ENCODE measurements around the gene COBL.

The COBL gene

DNA sequence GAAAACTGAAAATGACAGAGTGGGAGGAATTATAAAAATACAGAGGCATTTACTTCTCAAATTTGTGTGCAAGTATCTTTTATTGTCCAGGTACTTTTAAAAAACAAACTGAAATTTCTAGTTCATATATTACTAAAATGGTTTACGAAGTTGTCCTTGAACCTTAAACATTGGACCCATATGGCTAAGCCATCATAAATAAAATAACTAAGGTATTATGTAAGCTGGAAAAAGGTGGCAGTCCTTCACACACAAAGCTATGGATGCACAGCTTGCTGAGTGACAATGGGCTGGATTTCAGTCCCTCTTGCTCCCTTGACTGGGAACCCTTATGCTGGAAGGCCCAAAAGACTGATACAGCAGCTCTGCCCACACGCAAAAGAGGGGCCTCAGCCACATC lies 66.1 kb downstream of the COBL start:
- no peak for DNase-seq

DNA sequence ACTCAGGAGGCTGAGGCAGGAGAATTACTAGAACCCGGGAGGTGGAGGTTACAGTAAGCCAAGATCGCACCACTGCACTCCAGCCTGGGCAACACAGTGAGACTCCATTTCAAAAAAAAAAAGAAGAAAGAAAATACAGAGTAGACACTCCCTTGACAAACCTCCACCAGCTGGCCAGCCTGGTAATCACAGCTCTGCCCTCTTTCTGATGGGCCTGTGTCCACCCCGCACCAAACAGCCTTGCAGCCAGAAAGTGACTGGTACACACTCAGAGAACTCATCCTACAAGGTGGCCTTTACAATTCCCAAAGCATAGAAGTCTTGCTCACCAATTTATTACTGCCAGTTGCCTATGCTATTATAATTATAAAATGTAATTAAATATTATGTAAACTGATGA lies 66.6 kb downstream of the COBL start:
- no peak for DNase-seq

DNA sequence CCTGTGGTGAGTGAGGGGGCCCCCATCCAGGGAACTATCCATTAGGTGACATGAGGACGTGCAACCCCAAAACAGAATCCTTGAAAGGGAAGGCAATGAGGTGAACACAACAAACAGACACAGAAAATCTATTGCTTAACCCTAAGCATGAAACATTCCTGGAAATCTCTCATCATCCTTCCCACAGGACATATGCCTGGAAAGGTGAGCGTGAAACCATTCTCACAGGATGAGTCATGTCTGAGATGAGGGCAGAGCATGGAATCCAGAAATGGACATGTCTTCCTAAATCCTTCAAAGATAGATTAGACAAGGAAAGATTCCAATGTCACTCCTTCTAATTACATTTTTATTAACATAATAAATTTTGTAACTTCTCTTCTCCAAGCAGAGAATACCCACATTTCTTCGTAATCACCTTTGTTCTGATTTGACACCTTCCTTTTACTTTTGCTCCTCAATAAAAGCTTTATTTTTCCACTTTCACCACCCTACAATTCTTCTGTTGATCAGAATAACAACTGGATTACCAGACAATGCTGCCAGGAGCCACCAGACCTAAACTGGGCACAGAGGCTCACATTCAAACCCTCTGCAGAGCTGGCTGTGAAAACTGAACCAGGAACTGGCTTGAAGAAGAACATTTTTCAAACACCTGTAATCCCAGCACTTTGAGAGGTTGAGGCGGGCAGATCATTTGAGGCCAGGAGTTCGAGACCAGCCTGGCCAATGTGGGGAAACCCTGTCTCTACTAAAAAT lies 67.2 kb downstream of the COBL start:
- DNase-seq, result no peak

DNA sequence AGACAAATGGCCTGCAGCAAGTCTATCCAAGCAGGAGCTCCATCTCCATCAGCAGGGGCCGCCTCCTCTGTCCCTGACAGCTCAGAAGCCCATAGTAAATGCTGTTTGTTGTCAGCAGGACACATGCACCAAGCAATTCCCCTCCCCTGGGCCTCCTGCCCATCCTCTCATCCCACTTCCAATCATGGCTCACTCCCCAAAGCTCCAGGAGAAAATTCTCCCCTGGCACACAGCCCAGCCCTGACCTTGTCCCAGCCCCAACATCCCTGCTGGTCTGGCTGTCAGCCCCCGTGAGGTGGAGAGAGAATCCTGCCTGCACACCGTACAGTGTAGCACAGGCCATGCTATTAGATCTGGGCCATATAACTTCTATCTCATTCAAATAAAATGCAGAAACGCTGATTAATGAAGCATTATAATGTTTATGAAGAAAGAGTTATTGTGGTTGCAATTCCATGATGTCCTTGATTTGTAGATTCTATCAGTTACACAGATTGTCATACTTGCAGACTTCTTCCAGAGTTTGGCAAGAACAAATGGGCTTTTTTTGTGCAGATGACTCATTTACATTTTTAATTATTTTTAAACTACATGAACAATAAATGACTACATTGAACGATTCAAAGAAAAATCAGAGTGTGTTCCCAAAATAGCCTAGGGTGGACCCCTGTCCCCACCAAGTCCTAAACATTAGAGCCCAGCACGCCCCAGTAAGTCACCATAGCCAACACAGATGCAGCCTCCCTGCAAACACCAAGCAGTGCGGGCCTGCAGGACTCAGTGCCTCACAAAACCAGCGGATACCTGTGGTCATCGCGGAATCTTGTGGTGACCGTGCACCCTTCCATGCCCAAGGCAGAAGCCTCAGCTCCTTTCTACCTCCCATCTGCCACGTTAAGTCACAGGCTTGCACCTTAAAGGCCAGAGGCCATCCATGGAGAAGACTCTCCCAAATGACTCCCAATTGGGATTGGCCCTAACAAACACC lies 70.1 kb downstream of the COBL start:
- no peak for DNase-seq

DNA sequence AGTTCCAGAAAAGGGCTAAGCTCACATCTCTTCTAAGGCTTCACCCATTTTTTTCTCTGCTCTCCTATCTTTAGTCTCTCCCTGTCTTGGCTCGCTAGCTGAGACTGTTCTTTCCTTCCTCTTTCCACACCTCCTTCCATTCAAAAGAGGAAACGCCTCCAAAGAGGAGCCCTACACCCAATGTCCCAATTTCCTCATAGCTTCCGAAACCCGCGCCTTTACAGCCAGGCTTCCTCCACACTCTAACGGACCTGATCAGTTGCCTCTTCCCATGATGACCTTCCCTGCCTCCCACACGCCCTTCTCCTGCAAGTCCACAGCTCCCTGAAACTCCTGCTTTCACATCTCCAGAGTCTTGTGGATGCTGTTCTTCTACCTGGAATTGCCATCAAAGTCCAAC lies 71.7 kb downstream of the COBL start:
- no peak for DNase-seq

DNA sequence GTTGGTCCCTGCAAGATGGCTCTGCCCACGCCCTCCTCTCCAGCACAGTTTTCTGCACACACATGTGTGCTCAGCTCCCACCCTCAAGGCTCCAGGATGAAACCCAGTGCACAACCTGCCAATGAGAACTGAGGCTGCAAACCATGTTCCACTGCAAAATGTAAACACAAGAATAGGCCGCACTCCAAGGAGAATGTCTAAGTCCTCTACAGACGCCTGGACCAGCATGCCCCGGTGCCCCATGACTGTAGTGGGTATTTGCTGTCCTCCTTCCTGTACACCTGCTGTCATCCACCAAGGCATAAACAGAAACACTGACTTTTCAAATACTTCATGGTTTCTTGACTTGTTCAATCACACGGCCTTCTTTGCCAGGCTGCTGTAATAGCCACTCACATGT lies 72.6 kb downstream of the COBL start:
- no peak for DNase-seq

DNA sequence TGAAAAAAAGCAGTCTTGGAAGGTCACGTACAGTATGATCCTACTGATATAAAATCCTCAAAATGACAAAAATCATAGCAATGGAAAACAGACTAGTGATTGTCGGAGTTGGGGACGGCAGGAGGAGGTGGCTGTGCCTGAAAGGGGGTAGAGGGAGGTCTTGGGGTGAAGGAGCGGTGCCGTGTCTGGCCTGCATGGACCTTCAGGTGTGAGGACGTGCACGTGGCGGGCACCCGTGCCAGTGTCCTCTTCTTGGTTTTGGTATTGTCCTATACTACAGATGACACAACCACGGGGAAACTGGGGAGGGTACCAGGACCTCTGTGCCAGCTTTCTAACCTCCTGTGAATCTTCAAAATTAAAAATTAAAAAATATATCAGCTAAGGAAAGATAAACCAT lies 73.0 kb downstream of the COBL start:
- no peak for DNase-seq

DNA sequence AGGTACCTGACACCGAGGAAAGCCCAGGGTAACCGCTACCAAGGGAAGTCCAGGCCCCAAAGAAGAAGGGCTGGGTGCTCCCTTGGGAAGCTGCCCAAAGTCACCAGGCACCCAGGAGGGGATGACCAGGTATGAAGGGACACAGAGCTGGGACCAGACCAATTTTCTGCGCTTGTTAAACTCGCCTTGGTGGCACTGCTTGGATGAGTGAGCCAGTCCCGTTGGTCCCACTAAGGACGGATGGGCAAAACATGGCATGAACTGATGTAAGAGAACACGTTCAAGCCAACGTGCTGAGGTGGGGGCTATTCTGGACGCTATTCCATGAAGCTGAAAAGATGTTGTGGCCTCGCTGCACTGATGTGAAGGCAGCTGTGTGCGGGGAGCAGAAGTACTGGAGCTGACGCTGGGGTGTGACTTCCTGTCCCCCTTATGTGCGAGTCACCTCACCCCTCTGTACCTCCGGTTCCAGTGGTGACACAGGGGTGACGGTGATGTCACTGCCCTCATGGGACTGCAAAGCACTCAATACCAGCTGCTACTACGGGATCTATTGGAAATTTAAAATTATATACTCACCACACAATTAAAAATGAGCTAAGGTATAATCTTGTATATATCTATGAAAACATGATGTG lies 73.6 kb downstream of the COBL start:
- no peak for DNase-seq

DNA sequence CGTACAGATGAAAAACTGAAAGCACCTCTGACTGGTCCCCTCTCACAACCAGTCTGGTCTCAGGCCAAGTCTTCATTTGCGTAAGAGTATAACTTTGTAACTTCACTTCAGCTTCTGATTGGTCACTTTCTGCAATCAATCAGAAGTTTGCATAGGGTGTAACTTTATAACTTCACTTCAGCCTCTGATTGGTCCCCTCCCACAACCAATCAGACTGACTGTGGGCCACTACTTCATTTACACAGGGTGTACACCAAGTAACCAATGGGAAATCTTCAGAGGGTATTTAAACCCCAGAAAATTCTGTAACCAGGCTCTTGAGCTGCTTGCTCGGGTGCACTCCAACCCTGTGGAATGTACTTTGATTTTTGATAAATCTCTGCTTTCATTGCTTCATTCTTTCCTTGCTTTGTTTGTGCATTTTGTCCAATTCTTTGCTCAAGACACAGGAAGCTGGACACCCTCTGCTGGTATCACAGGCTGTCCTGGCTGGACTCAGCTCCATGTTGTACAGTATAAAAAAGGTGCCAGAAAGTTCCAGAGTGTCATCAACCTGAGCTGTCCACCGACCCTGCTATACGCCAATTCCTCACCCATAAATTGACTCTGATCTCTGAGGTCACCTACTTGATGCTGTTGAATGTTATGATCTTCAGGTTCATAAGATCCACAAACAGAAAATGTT lies 74.5 kb downstream of the COBL start:
- DNase-seq, result no peak

DNA sequence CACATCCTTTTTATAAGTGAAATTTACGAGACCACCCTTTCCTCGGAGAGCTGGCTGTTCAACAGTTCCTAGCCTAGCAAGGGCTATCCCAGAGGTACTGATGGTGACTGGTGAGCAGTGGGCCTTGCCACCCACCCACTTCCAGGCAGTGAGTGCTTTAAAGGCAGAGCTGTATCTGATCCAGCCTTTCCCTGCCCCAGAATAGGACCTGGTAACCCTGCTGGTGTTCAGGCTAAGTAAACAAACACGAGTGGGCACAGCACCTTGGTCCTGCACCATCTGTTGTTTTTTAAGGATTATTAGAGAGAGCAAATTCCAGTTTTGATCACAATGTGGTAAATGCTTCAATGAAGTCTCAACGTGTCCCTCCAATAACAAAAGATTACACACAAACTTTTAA lies 75.7 kb downstream of the COBL start:
- DNase-seq, result no peak

DNA sequence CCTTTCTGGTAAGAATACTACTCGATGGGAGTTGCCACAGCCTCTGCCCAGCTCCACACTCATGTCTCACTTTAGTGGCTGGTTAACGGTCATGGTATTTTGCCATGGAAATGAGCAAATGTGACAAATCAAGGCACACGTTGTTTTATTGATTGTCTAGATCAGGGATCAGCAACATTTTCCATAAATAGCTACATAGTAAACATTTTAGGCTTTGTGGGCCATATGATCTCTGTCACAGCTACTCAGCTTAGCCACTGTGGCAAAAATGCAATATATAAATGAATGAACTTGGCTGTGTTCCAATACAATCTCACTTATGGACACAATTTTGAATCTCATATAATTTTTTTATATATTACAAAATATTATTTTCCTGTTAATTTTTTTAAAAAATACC lies 76.9 kb downstream of the COBL start:
- no peak for DNase-seq

DNA sequence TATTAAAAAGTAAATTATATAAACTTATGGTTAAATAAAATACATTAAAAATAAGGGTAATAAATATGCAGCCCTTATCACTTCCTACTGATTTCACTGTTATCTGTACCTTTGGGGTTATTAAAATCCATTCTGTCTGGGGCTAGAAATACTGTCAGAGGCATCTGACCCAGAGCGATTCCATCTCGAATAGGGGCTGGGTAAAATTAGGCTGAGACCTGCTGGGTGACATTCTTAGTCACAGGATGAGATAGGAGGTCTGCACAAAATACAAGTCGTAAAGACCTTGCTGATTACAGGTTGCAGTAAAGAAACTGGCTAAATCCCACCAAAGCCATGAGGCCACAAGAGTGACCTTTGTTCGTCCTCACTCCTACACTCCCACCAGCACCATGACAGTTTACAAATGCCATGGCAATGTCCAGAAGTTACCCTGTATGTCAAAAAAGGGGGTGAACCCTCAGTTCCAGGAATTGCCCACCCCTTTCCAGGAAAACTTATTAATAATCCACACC lies 77.6 kb downstream of the COBL start:
- no peak for DNase-seq

DNA sequence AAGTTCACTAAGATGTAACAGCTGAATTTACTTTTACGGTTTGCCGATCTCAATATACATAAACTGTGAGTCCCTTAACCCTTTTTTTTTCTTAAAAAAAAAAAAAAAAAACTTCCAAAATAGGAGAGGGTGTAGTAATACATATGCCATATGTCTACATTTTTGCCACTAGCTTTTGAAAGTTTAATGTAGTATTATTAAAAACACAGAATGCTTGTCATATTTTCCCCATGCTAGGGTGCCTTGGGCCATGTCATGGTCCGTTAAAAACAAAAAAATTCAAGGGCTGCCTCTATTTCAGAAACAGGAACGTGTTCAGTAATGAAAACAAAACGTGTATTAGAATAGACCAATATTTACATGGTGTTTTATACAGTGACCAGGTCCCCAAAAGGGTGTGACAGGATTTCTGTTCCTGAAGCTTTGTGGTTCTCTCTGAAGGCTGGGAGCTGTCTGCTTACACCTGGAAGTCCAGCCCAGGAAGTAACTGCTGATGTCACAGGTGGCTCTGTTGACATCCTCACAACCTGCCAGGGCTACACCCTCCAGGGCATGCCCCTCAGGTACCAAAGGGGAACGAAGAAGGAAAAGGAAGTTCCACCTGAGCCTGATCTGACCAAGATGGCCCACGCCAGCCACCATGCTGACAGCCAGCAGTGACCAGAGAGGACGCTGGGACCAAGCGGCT lies 79.0 kb downstream of the COBL start:
- DNase-seq, result no peak

DNA sequence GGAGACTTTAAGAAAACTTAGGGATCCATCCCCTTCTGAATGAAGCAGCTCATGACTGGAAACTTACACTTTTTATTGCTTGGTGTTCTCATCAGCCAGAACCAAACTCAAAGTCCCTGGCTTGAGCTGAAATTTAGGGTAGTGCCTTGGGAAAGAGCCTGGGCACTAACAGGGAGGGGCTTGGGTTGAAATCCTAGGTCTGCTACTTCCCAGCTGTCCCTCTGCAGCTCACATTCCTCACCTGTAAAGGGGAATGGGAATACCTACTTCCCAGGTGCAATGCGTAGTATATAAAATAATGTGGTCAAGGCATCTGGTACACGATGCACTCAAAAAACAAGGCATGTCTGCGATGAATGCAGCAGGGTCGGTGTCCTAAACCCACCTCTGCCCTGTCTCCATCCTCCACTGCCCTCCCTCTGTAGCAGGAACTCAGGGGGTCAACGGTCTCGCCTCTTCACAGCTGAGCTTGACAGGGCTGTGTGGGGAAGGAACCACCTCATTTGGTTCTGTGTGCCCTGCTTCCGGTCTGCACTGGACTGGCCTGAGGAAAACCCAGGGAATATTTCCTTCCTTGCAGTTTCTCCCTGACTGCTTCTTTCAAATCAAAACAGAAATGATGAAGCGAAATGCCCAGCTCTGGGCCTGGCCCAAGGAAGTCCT lies 80.0 kb downstream of the COBL start:
- no peak for DNase-seq

DNA sequence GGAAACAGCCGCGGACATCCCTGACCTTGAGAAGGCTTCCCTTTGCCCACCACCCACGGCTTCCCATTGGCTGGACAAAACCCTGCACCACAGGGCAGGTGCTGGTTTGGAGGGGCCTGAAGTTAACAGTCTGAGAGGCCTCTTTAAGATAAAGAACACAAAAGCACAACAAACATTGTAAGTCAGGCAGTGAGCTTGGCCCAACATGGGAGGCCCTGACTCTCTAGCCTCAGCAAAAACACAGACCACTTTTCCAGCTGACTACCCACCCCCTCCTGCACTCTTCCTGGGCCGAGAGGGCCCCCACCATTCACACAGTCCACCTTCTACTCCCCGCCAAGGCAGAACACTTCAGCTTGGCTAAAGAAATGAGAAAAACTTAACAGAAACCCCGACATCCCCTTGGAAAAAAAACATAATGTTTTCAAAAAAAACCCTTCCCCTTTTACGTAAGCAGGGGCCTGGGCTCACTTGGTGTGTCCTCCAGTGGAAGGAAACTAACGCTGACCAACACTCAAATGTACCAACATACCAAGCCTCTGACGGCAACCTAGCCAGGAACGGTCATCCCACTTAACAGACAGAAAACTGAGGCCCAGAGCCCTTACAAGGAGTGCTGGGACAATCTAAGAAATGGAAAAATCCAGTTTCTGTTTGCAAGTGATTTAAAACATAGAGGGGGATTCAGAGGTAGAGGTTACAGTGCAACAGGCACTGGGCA lies 80.9 kb downstream of the COBL start:
- no peak for DNase-seq

DNA sequence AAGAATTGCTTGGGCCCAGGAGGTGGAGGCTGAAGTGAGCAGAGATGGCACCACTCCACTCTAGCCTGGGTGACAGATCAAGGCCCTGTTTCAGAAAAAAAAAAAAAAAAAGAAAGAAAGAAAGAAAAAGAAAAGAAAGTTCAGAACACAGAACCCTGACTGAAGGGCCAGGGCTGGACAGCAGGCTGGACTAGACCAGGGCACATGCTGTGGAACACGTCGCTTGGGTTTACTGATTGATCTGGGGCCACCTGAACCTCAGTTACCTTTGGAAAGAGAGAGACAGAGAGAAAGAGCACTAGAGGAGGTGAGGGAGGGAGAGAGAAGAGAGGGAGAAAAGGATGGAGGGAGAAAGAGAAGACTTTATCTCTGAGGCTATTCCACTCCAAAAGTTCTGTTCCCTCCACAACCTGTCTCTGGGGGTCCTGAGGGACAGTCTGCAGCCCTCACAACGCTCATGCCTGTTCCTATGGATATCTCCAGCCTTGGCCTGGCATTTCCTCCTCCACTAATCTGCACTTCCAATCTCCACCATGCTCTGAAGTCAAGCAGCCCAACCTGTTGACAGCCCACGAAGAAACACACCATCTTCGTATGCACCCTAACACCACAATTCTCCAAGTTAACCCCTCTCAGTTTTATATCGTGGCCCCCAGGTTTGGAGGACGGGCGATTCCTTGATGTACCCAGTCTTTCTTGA lies 81.8 kb downstream of the COBL start:
- no peak for DNase-seq

DNA sequence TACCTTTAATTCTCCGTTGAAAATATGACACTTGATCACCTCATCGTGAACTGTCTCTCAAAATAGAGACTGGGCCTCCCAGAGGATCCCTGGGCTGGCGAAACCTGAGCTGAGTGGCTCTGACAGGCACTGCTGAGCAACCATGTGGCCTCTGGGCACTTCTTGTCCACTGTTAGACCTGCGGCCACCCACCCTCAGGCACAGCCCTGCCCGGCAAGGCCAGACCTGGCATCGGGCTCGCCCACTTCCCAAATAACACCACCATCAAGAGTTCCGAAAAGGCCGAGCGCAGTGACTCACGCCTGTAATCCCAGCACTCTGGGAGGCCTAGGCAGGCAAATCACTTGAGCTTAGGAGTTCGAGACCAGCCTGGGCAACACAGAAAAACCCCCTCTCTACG lies 82.5 kb downstream of the COBL start:
- DNase-seq, result no peak

DNA sequence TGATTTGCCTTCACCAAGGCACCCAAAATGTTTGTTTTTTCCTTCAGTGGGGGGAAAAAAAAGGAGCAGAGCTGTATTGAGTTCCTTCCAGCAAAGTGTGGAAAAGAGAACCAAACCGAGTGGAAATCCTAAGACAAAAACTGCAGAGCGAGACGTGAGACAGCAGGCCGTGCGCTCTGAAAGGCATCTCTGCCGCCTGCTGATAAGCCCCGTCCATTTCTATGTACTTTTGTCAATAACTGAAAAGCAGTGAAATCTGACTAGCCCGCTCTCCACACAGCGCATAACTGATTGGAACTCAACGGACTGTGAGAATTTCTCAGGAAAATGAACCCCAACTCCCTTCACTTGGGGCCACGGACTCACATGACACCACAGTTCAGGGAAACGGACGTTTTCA lies 83.2 kb downstream of the COBL start:
- DNase-seq, result no peak

DNA sequence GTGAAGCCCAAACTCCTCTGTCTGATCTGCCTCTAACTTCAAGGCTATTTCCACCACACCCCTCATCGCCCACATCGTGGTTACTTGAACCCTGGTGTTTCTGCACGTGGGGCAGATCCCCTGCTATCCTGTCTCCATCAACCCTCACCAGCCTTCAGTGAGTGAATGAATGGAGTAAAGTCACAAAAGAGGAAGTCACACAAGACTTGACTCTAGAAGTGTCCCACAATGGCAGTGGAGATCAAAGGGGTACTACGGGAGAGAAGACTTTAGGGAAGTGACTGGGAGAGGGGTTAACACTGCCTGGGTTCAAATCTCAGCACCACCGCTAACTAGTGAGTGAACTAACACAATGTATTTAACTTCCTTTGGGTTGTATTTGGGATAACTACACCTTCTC lies 85.9 kb downstream of the COBL start:
- no peak for DNase-seq

DNA sequence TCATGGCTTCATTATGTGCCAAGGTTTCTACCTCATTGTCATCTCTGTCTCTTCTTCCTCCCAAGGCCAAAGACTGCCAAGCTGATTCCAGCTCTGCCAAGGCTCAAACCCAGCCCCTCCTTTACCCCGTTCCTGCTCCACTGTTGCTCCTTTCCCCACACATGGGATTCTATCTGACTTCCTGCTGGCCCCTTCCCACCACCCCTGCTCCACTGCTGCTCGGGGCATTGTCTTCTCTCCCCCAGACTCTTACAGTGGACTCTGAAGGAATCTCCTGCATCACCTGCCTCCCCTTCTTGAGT lies 86.3 kb downstream of the COBL start:
- no peak for DNase-seq
